Astrocyte of the cerebellum (primary cell): Measurements from ENCODE around the gene LPAR6.

Experiments used
- DNase-seq: peaks from one replicate; pipeline ENCODE4 v3.0.0-alpha.2; 2011; ENCODE audit warnings: low read depth
- H3K4me3 ChIP-seq: 2 replicates; pipeline ENCODE4 v1.5.1; 2011; ENCODE audit warnings: mild to moderate bottlenecking, low read depth, low read length, moderate library complexity
- CTCF ChIP-seq: IDR thresholded peaks from 2 replicates; pipeline ENCODE4 v1.5.1; 2012; ENCODE audit warnings: low read length, low read depth, moderate library complexity, mild to moderate bottlenecking; ENCODE audit errors: missing control alignments
- in situ Hi-C: cut with HindIII; loops from 2 replicates; pipeline ENCODE4 v1.10.0; 2017; ENCODE audit warnings: low sequenced_read_pairs

Gene LPAR6

GRCh38 chr13:48398450-48399095, 14.3 kb downstream of the LPAR6 start:
- TF ChIP-seq CTCF, result no peak
- no peak for DNase-seq
- in situ Hi-C loops, result no loop called here
- H3K4me3 ChIP-seq, result no peak overlapping the region

GRCh38 chr13:48397744-48398143, 15.2 kb downstream of the LPAR6 start:
- in situ Hi-C loops, result no loop called here
- TF ChIP-seq CTCF, result no peak
- DNase-seq, result no peak
- H3K4me3 ChIP-seq, result no peak overlapping the region

GRCh38 chr13:48393698-48394085, 19.2 kb downstream of the LPAR6 start:
- no peak for TF ChIP-seq CTCF
- DNase-seq, result no peak
- no peak overlapping the region for H3K4me3 ChIP-seq
- in situ Hi-C loops, result no loop called here

- no peak overlapping the region for H3K4me3 ChIP-seq
- no peak for TF ChIP-seq CTCF
- in situ Hi-C loops, result no loop called here
- DNase-seq, result no peak
Observed at GRCh38 chr13:48393030-48393697, 19.7 kb downstream of the LPAR6 start.

- no peak for TF ChIP-seq CTCF
- DNase-seq, result no peak
- in situ Hi-C loops, result no loop called here
- no peak overlapping the region for H3K4me3 ChIP-seq
Observed at GRCh38 chr13:48391257-48391656, 21.7 kb downstream of the LPAR6 start.

GRCh38 chr13:48386816-48387215, 26.1 kb downstream of the LPAR6 start:
- in situ Hi-C loops, result no loop called here

More at GRCh38 chr13:48386816-48387215, 26.1 kb downstream of the LPAR6 start:
- no peak for DNase-seq
- H3K4me3 ChIP-seq, result no peak overlapping the region
- TF ChIP-seq CTCF, result no peak
